ENCODE data around the gene WASHC4. TPM values are rescaled to one million over a fixed set of nuclear protein-coding genes. Genes with fewer than 3 reads are reported as not detected.

The WASHC4 gene
- total RNA-seq, 1 experiment from 2014 or later: 25.5 TPM

GRCh38 chr12:105171691-105172436 is 64.3 kb downstream of the WASHC4 start:
- ChIA-PET POLR2A (no interaction called here), CTCF (no interaction called here), RAD21 (ENCODE audit: low non-redundant PET in 1 of 2, low total read pairs in 2 of 2, uncharacterized antibody in 2 of 2, unreplicated experiment in 2 of 2) (no interaction called here)
- H3K4me3 ChIP-seq (replicated peaks in 1 of 2; ENCODE audit: low read depth in 1 of 2, low read length in 2 of 2): no peak overlapping the region
- TF ChIP-seq ZFX (IDR thresholded peaks at IDR 0.05) (no peak), CEBPB (IDR thresholded peaks at IDR 0.05; ENCODE audit: low read depth) (no peak), JUND (IDR thresholded peaks at IDR 0.05) (no peak), POLR2AphosphoS5 (IDR thresholded peaks at IDR 0.05; ENCODE audit: low read depth, low read length) (no peak), SP1 (IDR thresholded peaks at IDR 0.05; ENCODE audit: low read depth) (no peak), TCF7L2 (IDR thresholded peaks at IDR 0.05; ENCODE audit: borderline replicate concordance, extremely low read depth, insufficient read depth, insufficient read length) (no peak), CBX3 (IDR thresholded peaks at IDR 0.05; ENCODE audit: low read depth) (no peak), CTCF (IDR thresholded peaks at IDR 0.05 in 2 of 3, conservative IDR thresholded peaks at IDR 0.05 in 1 of 3; ENCODE audit: borderline replicate concordance in 1 of 3, insufficient read depth in 1 of 3, low read depth in 2 of 3, low read length in 2 of 3) (no peak), YY1 (IDR thresholded peaks at IDR 0.05; ENCODE audit: extremely low read depth, insufficient replicate concordance, low read depth, low read length) (no peak), SIN3A (IDR thresholded peaks at IDR 0.05; ENCODE audit: low read depth) (no peak), EZH2 (IDR thresholded peaks at IDR 0.05) (no peak), ELF1 (IDR thresholded peaks at IDR 0.05; ENCODE audit: borderline replicate concordance, low read depth) (no peak), EGR1 (IDR thresholded peaks at IDR 0.05; ENCODE audit: low read depth) (no peak), ZBTB33 (IDR thresholded peaks at IDR 0.05; ENCODE audit: extremely low read depth, insufficient replicate concordance, low read length) (no peak), ATF3 (IDR thresholded peaks at IDR 0.05) (no peak), SRF (IDR thresholded peaks at IDR 0.05; ENCODE audit: low read depth) (no peak), ZNF274 (IDR thresholded peaks at IDR 0.05; ENCODE audit: low read depth, low read length) (no peak)
- no peaks in the 10 kb centered on the region for H3K9me3 ChIP-seq (ENCODE audit: control insufficient read depth in 1 of 2, insufficient read depth in 1 of 2, low read depth in 1 of 2, low read length in 2 of 2)
- no peak overlapping the region for H3K4me2 ChIP-seq (ENCODE audit: low read length)
- no peaks in the 10 kb centered on the region for H3K9me2 ChIP-seq (ENCODE audit: insufficient read depth)
- no peak overlapping the region for H2AFZ ChIP-seq (ENCODE audit: low read depth, low read length, poor library complexity, severe bottlenecking)
- no peak overlapping the region for H3K9ac ChIP-seq (ENCODE audit: low read length)
- H3K27me3 ChIP-seq (ENCODE audit: insufficient read depth, low read length): no peaks in the 10 kb centered on the region
- peaks cover 0 to 2% of the 10 kb centered on the region in 2 experiments; a peak in 1 of 4 replicates for H3K36me3 ChIP-seq (ENCODE audit: control insufficient read depth in 1 of 2, insufficient read depth in 2 of 2, low read length in 2 of 2)
- BruUV-seq (replicated peaks): no TSS peak
- no peaks in the 10 kb centered on the region for H4K20me1 ChIP-seq (ENCODE audit: insufficient read depth)
- H3K4me1 ChIP-seq (ENCODE audit: control insufficient read depth in 1 of 2, insufficient read depth in 2 of 2, low read length in 2 of 2): no peaks in the 10 kb centered on the region
- DNase-seq (ENCODE audit: low read depth, low spot score): no peak
- H3K79me2 ChIP-seq (ENCODE audit: insufficient read depth, low read length): no peaks in the 10 kb centered on the region
- intact Hi-C loops (cut with micrococcal nuclease): no loop called here
- no peak overlapping the region for H3K27ac ChIP-seq (ENCODE audit: low read depth, low read length)
- no peak for ATAC-seq

Measured in HCT116 (cell line).